Astrocyte (in vitro differentiated cells and primary cell): ENCODE measurements around the gene IGFBP7. TPM values are rescaled to one million over a fixed set of nuclear protein-coding genes. Genes with fewer than 3 reads are reported as not detected.

Experiments used
- DNase-seq: peaks from one replicate; pipeline ENCODE4 v3.0.0-alpha.2; 2010; ENCODE audit warnings: low read depth
- FAIRE-seq: peaks from 2 replicates; lab custom pipeline; 2011; peaks lifted over from hg19 to GRCh38; lab: Jason Lieb, UNC
- H2AFZ ChIP-seq: 2 replicates; pipeline ENCODE4 v1.6.0; 2012; ENCODE audit warnings: low read depth, low read length, inconsistent platforms
- H3K27ac ChIP-seq: 2 replicates; pipeline ENCODE4 v1.5.1; 2011; ENCODE audit warnings: low read depth, low read length, inconsistent platforms
- H3K27me3 ChIP-seq: 2 replicates; pipeline ENCODE4 v1.6.0; 2011; ENCODE audit warnings: low read length, inconsistent platforms; ENCODE audit not compliant: insufficient read depth
- H3K36me3 ChIP-seq: 2 replicates; pipeline ENCODE4 v1.5.1; 2011; ENCODE audit warnings: low read length, inconsistent platforms; ENCODE audit not compliant: insufficient read depth
- H3K4me1 ChIP-seq: 2 replicates; pipeline ENCODE4 v1.5.1; 2011; ENCODE audit warnings: low read length, inconsistent platforms; ENCODE audit not compliant: insufficient read depth
- H3K4me2 ChIP-seq: 2 replicates; pipeline ENCODE4 v1.6.0; 2012; ENCODE audit warnings: low read length, inconsistent platforms
- H3K4me3 ChIP-seq: 2 replicates; pipeline ENCODE4 v1.5.1; 2011; ENCODE audit warnings: low read depth, mild to moderate bottlenecking, low read length, inconsistent platforms; ENCODE audit not compliant: insufficient read depth
- H3K79me2 ChIP-seq: 2 replicates; pipeline ENCODE4 v1.6.0; 2012; ENCODE audit warnings: mild to moderate bottlenecking, low read length, inconsistent platforms; ENCODE audit not compliant: insufficient read depth
- H3K9ac ChIP-seq: 2 replicates; pipeline ENCODE4 v1.6.0; 2012; ENCODE audit warnings: mild to moderate bottlenecking, low read length, inconsistent platforms
- H3K9me3 ChIP-seq: 2 replicates; pipeline ENCODE4 v1.5.1; 2012; ENCODE audit warnings: low read depth, mild to moderate bottlenecking, low read length, inconsistent platforms; ENCODE audit not compliant: insufficient read depth
- H4K20me1 ChIP-seq: 2 replicates; pipeline ENCODE4 v1.6.0; 2012; ENCODE audit warnings: low read length, inconsistent platforms; ENCODE audit not compliant: insufficient read depth
- H3K27ac Mint-ChIP-seq: one replicate; pipeline ENCODE4 v1.8.0; 2021; ENCODE audit warnings: mild to moderate bottlenecking, mixed read lengths; ENCODE audit not compliant: unreplicated experiment
- H3K27me3 Mint-ChIP-seq: one replicate; pipeline ENCODE4 v1.8.0; 2021; ENCODE audit warnings: low read depth, mixed read lengths; ENCODE audit not compliant: unreplicated experiment
- H3K36me3 Mint-ChIP-seq: one replicate; pipeline ENCODE4 v1.8.0; 2021; ENCODE audit warnings: low read depth, mixed read lengths; ENCODE audit not compliant: unreplicated experiment
- H3K4me1 Mint-ChIP-seq: one replicate; pipeline ENCODE4 v1.8.0; 2021; ENCODE audit warnings: low read depth, mixed read lengths; ENCODE audit not compliant: unreplicated experiment
- H3K4me3 Mint-ChIP-seq: one replicate; pipeline ENCODE4 v1.8.0; 2021; ENCODE audit warnings: mild to moderate bottlenecking, moderate library complexity, mixed read lengths; ENCODE audit not compliant: unreplicated experiment
- H3K9me3 Mint-ChIP-seq: one replicate; pipeline ENCODE4 v1.8.0; 2021; ENCODE audit warnings: mild to moderate bottlenecking, mixed read lengths; ENCODE audit not compliant: unreplicated experiment
- CTCF ChIP-seq: IDR thresholded peaks from 2 replicates; pipeline ENCODE4 v1.5.1; 2011; ENCODE audit warnings: low read depth, mild to moderate bottlenecking, inconsistent platforms, low read length, moderate library complexity; ENCODE audit not compliant: insufficient read depth
- EZH2 ChIP-seq: IDR thresholded peaks from 2 replicates; pipeline ENCODE4 v1.6.1; 2012; ENCODE audit warnings: mild to moderate bottlenecking, low read length, inconsistent platforms; ENCODE audit not compliant: insufficient read depth
- total RNA-seq: library from RNA; stranded (reverse); gene quantifications from 2 replicates; pipeline ENCODE4 v1.2.1, GENCODE V29; 2021

Gene IGFBP7
- total RNA-seq, 1 donor from 2014 or later: 930 TPM

GRCh38 chr4:57065730-57066482 lies 44.3 kb downstream of the IGFBP7 start:
- Mint-ChIP-seq H3K27me3 (no peaks in the 10 kb centered on the region), H3K27ac (peak overlapping the region; percentile 91), H3K4me3 (no peak overlapping the region), H3K36me3 (peaks cover 32% of the 10 kb centered on the region), H3K9me3 (no peaks in the 10 kb centered on the region), H3K4me1 (peaks cover 64% of the 10 kb centered on the region)
- H3K9ac ChIP-seq: peak overlapping the region; percentile 74
- FAIRE-seq (no peak), DNase-seq (peak; percentile 67)
- peaks cover 59% of the 10 kb centered on the region for H3K4me1 ChIP-seq
- H2AFZ ChIP-seq: no peak overlapping the region
- H3K27me3 ChIP-seq: no peaks in the 10 kb centered on the region
- peaks cover 7% of the 10 kb centered on the region for H3K36me3 ChIP-seq
- H3K27ac ChIP-seq: peak overlapping the region; percentile 91
- peak overlapping the region; percentile 75 for H3K4me2 ChIP-seq
- peak overlapping the region; percentile 27 for H3K4me3 ChIP-seq
- TF ChIP-seq CTCF: no peak
- no peak for TF ChIP-seq EZH2
- H3K79me2 ChIP-seq: peaks cover 76% of the 10 kb centered on the region
- no peaks in the 10 kb centered on the region for H3K9me3 ChIP-seq
- peaks cover 7% of the 10 kb centered on the region for H4K20me1 ChIP-seq

DNA sequence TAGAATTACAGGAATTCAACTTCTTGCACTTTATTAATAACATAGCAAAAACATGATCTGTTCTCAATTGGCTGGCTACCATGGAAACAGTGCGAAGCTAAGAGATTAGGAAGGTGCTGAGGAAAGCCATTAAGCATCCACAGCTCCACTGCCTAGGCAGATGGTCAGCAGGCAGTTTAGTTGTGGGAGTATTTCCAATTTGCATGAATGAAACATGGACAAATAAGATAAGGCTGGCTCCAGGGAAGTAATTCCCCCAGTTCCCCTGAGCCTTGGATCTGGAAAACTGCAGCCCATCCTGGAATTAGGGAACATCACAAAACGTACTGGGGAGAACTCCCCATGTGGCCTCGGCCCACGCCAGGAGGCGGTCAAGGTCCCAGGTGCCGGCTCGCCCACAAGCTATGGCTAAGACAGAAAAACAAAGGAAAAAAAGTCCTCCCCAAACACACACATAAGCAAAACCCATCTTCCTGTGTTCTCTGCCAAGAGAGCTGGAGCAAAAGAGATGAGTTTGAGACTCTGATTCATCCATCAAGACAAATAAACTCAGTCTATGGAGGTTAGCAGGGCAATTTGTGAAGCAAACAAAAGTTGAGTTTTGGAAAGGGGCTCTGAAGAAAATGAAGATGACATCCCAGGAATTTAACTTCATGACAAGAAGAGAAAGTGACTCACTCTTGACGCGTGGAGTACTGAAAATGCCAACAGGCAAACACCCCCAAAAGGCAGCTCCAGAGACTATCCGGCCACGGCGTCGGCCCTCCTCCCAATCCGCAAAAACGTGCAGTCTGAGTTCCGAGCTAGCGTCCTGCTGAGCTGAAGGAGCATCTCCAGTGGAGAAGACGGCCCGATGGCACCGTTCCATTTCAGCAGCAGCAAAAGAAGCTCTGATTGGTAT lies 45.1 kb downstream of the IGFBP7 start:
- Mint-ChIP-seq H3K36me3 (peaks cover 34% of the 10 kb centered on the region), H3K27ac (peak overlapping the region; percentile 91), H3K27me3 (no peaks in the 10 kb centered on the region), H3K4me1 (peaks cover 64% of the 10 kb centered on the region), H3K9me3 (no peaks in the 10 kb centered on the region), H3K4me3 (peak overlapping the region; percentile 17)
- Histone ChIP-seq H4K20me1 (peaks cover 6% of the 10 kb centered on the region), H3K36me3 (peaks cover 9% of the 10 kb centered on the region), H3K27ac (peak overlapping the region; percentile 91), H3K79me2 (peaks cover 76% of the 10 kb centered on the region), H3K4me2 (peak overlapping the region; percentile 75), H3K4me3 (peak overlapping the region; percentile 27), H3K4me1 (peaks cover 57% of the 10 kb centered on the region), H3K9ac (peak overlapping the region; percentile 74), H3K9me3 (no peaks in the 10 kb centered on the region), H3K27me3 (no peaks in the 10 kb centered on the region), H2AFZ (no peak overlapping the region)
- no peak for TF ChIP-seq CTCF
- TF ChIP-seq EZH2: no peak
- peak; percentile 99 for FAIRE-seq
- DNase-seq: peak; percentile 99
